NCI-H1105 treated with DMSO at 0.1 percent for 48 hours (cell line): Measurements from ENCODE around the gene LANCL2.
"Not testable (repeated sequence)": the region's sequence is repeated elsewhere in the genome, so short reads cannot be mapped to it uniquely, and the experiment has no call there.

Source experiments
- DNase-seq: peaks from one replicate; lab custom pipeline; 2025; lab: John Stamatoyannopoulos, UW

The LANCL2 gene

DNA sequence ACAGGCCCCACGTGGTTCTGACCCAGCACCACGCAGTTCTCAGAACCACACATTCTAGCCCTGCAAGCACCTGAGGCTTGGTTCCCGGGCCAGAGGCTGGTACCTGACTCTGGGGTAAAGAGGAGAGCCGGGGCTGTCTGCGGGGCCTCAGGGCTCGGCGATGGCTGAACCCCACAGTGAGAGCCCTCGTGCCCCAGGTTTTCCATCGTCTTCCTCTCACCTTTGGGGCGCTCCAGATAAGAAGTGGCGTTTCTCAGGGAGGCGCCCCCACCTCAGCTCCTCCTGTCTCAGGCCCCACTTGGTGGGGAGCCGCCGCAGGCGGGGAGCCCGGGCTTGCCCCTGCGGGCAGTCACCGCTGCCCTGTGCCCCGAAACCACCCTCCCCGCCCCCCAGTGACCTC, 2.2 kb upstream of the LANCL2 start:
- DNase-seq = no peak

DNA sequence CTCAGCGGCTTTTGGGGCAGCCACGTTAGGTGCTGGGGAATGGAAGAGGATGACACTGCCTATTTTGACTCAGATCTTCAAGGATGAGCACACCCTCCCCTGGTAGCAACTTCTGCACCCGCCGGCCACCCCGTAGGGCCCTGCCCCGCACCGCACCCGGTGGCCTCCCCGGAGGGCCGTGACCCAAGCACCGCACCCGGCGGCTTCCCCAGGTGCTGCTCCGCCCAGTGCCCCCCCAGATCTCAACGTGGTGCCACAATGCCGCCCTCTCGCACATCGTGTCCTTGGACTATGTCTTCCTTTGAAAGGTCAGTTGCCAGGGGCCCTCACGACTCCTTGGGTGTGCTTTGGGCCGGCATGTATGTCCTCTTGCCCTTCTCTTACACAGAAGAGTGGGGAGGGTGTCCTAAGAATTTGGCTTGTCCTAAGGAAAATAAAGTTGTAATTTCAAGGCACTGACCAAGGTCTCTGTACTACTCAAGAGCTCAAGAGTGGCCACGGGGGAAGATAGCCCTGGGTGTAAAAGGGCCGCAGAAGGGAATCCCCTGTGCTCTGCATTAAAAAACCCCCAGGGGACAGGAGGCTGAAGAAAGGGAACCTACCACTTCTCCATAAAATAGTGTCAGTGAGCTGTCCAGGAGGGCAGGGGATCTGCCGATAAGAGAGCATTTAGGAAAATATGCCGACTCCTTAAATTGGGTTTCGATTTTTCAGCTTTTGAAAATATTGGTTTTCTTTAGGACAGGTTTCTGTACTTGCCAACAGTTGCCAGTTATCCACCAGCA, 1.6 kb upstream of the LANCL2 start:
- DNase-seq = no peak

GRCh38 chr7:55365675-55366460, 731 bp downstream of the LANCL2 start:
- peak; percentile 85 for DNase-seq

- DNase-seq = peak; percentile 12
Observed at GRCh38 chr7:55366461-55367070, 1.4 kb downstream of the LANCL2 start.

- DNase-seq = no peak
Observed at GRCh38 chr7:55367283-55367840, 2.2 kb downstream of the LANCL2 start.

DNA sequence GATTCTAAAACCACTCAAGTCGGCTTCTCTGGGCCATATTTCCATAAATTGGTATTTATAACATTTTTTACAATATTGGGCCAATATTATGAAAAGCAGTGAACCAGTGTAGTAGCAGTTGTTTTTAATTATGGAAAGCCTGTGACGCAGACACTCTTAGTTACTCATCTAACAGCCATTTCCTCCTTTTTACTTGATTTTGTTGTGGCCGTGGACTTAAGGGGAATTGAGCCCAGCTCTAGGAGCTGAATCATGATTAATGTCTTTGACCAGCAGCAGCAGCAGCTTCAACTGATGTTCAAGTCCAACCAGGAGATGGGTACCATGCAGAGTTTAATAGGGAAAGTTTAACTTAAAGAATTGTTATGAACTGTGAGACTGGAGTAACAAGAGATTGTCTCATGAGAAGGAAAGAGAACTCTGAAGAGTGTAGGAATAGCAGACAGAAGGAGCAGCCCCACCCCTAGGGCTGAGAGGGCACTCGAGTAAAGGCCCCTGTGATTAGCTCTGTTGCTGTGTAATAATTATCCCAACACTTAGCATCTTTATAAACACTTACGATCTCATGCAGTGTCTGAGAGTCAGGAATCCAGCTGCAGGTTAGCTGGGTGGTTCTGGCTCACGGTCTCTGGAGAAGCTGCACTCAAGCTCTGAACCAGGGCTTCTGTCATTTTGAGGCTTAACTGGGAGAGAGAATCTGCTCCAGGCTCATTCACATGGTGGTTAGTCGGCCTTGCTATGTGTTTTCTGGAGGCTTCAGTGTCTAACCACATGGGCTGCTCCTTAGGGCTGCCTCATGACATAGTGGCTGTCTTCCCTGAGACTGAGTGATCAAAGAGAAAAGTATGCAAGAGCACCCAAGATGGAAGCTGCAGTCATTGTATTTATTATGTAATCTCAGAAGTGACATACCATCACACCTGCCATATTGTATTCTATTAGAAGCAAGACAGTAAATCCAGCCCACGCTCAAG, 4.6 kb downstream of the LANCL2 start:
- DNase-seq = no peak

- DNase-seq = no peak
Observed at GRCh38 chr7:55374213-55374612, 9.1 kb downstream of the LANCL2 start.

DNA sequence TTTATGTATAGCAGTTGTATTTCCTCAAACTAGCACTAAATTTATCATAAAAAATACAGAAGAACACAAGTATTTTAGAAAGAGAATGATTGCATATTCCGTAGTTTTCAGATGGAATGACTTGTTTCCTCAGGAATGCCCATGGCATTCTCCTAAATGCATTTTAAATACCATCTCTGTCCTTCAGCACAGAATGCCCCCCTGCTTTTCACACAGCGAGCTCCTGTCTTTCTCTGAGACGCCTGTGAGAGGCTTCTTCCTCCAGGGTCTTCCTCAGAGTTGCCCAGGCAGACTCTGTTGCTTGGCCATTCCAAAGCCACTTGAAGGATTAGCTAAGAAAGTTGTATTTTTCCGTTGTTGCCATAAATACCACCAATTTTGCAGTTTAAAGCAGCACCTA, 10.1 kb downstream of the LANCL2 start:
- no peak for DNase-seq

- no peak for DNase-seq
Observed at GRCh38 chr7:55377162-55377817, 12.2 kb downstream of the LANCL2 start.

DNA sequence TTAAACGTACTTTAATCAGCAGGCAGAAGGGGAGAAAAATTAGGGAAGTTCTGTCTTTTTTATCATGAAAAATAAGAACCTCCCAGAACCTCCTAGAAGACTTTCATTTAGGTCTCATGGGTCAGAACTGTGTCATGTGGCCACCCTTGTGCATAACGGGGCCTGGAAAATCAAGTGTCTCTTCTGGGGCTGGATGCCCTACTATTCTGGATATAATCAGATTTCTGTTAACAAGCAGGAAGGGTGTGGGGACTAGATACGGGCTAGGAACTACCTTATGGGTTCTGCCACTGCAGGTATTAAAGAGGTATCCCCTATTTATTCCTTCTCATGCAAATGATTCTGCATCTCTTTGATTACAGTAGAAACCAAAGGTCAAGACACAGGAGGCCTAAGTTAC, 14.1 kb downstream of the LANCL2 start:
- DNase-seq = no peak

DNA sequence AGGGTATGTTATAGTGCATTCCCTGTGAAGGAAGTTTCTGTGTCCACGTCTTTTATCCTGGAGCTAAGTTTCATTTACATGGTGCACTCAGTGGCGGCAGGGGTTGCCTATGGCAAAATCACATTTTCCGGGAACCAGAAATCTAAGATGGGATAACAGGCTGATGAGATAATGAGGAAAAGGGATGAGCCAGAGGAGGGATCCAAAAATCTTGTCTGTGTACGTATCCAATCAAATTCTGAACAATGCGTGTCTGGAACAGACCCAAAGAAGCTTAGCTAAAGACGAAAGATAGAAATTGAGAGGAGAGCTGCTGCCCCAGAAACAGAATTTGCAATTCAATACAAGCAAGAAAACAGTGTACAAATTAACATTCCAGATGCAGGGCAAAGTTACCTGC, 16.1 kb downstream of the LANCL2 start:
- no peak for DNase-seq

GRCh38 chr7:55381696-55382095, 16.6 kb downstream of the LANCL2 start:
- DNase-seq = no peak

- DNase-seq = no peak
Observed at GRCh38 chr7:55382251-55382650, 17.1 kb downstream of the LANCL2 start.

GRCh38 chr7:55386541-55386940, 21.4 kb downstream of the LANCL2 start:
- DNase-seq = no peak

GRCh38 chr7:55387062-55387965, 22.2 kb downstream of the LANCL2 start:
- no peak for DNase-seq

GRCh38 chr7:55396233-55396785, 31.2 kb downstream of the LANCL2 start:
- no peak for DNase-seq

- no peak for DNase-seq
Observed at GRCh38 chr7:55397617-55398016, 32.5 kb downstream of the LANCL2 start.

- DNase-seq = no peak
Observed at GRCh38 chr7:55400191-55400590, 35.1 kb downstream of the LANCL2 start.

GRCh38 chr7:55402506-55402905, 37.4 kb downstream of the LANCL2 start:
- DNase-seq = not testable (repeated sequence)
